Neural crest cell (in vitro differentiated cells): ENCODE data around the gene PRDX5. TPM values are rescaled to one million over a fixed set of nuclear protein-coding genes. Genes with fewer than 3 reads are reported as not detected.
A peak's percentile ranks its signal among the peaks of the same experiment; 100 is the strongest.
"Not testable (repeated sequence)": the region's sequence is repeated elsewhere in the genome, so short reads cannot be mapped to it uniquely, and the experiment has no call there.

Experiments
- DNase-seq: peaks from one replicate; pipeline ENCODE4 v3.0.0; 2021; ENCODE audit warnings: low read depth, mixed read lengths, low spot score
- H3K27ac Mint-ChIP-seq: one replicate; pipeline ENCODE4 v1.8.0; 2021; ENCODE audit warnings: mild to moderate bottlenecking, mixed read lengths; ENCODE audit not compliant: unreplicated experiment
- H3K27me3 Mint-ChIP-seq: 2 replicates; pipeline ENCODE4 v1.8.0; 2021; ENCODE audit warnings: low read depth, mild to moderate bottlenecking, mixed read lengths
- H3K36me3 Mint-ChIP-seq: 2 replicates; pipeline ENCODE4 v1.8.0; 2021; ENCODE audit warnings: low read depth, mild to moderate bottlenecking, mixed read lengths
- H3K4me1 Mint-ChIP-seq: 2 replicates; pipeline ENCODE4 v1.8.0; 2021; ENCODE audit warnings: mixed read lengths
- H3K4me3 Mint-ChIP-seq: one replicate; pipeline ENCODE4 v1.8.0; 2021; ENCODE audit warnings: mild to moderate bottlenecking, mixed read lengths
- H3K9me3 Mint-ChIP-seq: 2 replicates; pipeline ENCODE4 v1.8.0; 2021; ENCODE audit warnings: mixed read lengths
- total RNA-seq: library from RNA; stranded (reverse); gene quantifications from 2 replicates; pipeline ENCODE4 v1.2.1, GENCODE V29; 2021
- TF ChIP-seq, protein P1 (sequence below): fragments of 200-600 bp; sonication (generic); conservative IDR thresholded peaks from 2 replicates; pipeline ENCODE4 v1.5.0; 2021; ENCODE audit warnings: antibody characterized with exemption, mild to moderate bottlenecking

Gene PRDX5
- total RNA-seq, 1 donor from 2014 or later = 148 TPM

DNA sequence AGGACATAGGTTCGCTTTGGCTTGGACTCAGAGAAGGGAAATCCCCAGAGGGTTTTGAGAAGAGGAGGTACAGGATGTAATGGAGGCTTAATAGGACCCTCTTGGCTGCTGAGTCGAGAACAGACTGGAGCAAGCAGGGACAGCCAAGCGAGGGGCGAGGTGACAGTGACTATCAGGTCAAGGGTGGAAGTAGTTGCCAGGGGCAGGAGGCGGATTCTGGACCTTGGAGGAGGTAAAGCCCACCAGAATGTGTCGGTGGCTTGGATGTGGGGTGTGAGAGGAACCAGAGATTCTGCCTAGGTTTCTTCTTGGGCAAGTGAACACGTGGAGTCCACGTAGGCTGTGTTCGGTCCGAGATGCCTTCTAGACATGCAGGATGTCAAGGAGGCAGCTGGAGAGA lies 5.0 kb upstream of the PRDX5 start:
- no peak overlapping the region for H3K27ac Mint-ChIP-seq
- no peaks in the 10 kb centered on the region for H3K36me3 Mint-ChIP-seq
- H3K4me3 Mint-ChIP-seq = peak overlapping the region; percentile 76
- H3K4me1 Mint-ChIP-seq = peaks cover 22% of the 10 kb centered on the region
- TF ChIP-seq, protein P1, sequence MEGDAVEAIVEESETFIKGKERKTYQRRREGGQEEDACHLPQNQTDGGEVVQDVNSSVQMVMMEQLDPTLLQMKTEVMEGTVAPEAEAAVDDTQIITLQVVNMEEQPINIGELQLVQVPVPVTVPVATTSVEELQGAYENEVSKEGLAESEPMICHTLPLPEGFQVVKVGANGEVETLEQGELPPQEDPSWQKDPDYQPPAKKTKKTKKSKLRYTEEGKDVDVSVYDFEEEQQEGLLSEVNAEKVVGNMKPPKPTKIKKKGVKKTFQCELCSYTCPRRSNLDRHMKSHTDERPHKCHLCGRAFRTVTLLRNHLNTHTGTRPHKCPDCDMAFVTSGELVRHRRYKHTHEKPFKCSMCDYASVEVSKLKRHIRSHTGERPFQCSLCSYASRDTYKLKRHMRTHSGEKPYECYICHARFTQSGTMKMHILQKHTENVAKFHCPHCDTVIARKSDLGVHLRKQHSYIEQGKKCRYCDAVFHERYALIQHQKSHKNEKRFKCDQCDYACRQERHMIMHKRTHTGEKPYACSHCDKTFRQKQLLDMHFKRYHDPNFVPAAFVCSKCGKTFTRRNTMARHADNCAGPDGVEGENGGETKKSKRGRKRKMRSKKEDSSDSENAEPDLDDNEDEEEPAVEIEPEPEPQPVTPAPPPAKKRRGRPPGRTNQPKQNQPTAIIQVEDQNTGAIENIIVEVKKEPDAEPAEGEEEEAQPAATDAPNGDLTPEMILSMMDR = no peak
- no peak for DNase-seq
- H3K27me3 Mint-ChIP-seq = no peaks in the 10 kb centered on the region
- no peaks in the 10 kb centered on the region for H3K9me3 Mint-ChIP-seq

DNA sequence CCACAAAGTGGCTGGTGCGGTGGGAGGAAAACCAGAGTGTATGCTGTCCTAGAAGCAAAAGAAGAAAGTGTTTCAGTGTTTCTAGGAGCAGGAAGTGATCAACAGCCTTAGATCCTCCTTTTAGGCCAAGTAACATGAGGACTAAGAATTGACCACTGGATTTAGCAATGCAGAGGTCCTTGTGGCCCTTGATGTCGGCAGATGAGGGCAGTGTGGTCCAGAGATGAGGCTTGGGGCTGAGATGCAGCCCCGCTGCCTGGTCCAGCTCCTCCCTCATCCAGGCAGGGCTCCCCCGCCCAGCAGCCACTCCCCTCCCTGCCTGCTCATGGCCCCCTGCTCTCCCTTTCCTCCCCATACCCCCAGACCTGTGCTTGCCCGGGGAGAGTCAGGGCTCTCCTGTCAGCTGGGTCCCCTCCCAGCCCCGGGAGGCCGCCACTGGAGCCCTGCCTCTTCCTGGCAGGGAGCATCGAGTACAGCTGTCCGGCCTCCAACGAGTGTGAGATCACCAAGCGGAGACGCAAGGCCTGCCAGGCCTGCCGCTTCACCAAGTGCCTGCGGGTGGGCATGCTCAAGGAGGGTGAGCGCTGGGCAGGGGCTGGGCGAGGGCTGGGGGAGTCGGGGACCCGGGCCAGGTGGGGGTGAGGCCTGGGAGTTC lies 4.3 kb upstream of the PRDX5 start:
- H3K4me1 Mint-ChIP-seq = peaks cover 26% of the 10 kb centered on the region
- H3K27ac Mint-ChIP-seq = no peak overlapping the region

DNA sequence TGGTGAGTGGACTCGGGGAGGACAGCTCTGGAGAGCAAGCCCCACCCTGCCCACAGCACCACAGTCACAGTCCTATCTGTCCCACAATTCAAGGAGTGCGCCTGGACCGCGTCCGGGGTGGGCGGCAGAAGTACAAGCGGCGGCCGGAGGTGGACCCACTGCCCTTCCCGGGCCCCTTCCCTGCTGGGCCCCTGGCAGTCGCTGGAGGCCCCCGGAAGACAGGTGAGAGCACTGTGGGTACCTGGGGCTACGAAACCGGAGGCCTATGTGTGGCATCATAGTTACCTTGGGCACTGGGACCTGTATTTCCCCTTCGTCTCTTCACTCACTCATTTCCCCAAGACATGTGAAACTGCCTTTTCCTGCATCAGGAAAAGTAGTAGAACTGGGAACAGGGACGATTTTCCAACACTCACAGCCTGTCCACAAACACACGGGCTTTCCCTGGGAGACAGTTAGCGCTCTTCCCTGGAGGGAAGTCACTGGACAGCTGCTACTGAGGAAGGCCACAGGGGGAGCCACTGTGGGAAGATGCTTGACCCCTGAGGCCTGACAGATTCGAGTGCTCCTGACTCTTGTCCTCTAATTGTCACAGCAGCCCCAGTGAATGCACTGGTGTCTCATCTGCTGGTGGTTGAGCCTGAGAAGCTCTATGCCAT lies 3.6 kb upstream of the PRDX5 start:
- no peak for DNase-seq
- Mint-ChIP-seq H3K4me1 (peaks cover 31% of the 10 kb centered on the region), H3K27me3 (no peaks in the 10 kb centered on the region), H3K4me3 (peak overlapping the region; percentile 79), H3K36me3 (no peaks in the 10 kb centered on the region), H3K9me3 (no peaks in the 10 kb centered on the region), H3K27ac (peak overlapping the region; percentile 93)
- TF ChIP-seq, protein P1 = peak; percentile 41

More for the DNA sequence above, 4.3 kb upstream of the PRDX5 start:
- H3K9me3 Mint-ChIP-seq = no peaks in the 10 kb centered on the region
- no peaks in the 10 kb centered on the region for H3K27me3 Mint-ChIP-seq
- peak overlapping the region; percentile 76 for H3K4me3 Mint-ChIP-seq
- H3K36me3 Mint-ChIP-seq = no peaks in the 10 kb centered on the region
- DNase-seq = no peak
- TF ChIP-seq, protein P1 = no peak

DNA sequence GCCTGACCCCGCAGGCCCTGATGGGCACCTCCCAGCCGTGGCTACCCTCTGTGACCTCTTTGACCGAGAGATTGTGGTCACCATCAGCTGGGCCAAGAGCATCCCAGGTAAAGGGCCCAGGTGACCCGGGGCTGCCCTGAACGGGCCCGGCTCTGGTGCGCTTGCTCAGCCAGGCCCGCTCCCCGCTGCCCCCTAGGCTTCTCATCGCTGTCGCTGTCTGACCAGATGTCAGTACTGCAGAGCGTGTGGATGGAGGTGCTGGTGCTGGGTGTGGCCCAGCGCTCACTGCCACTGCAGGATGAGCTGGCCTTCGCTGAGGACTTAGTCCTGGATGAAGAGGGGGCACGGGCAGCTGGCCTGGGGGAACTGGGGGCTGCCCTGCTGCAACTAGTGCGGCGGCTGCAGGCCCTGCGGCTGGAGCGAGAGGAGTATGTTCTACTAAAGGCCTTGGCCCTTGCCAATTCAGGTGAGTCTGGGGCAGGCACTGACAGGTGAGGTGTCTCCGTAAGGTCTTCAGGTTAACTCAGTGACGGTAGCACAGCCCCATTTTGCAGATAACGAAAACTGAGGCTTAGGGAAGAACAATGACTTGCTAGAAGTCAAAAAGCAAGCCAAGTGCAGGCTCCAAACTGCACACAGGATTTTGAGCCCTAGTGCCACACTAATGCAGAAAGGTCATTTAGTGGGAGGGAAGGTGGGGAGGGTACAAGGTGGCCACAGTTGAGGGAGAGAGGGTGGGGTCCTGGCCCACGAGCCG lies 2.9 kb upstream of the PRDX5 start:
- TF ChIP-seq, protein P1 = no peak
- no peaks in the 10 kb centered on the region for H3K9me3 Mint-ChIP-seq
- no peak for DNase-seq

DNA sequence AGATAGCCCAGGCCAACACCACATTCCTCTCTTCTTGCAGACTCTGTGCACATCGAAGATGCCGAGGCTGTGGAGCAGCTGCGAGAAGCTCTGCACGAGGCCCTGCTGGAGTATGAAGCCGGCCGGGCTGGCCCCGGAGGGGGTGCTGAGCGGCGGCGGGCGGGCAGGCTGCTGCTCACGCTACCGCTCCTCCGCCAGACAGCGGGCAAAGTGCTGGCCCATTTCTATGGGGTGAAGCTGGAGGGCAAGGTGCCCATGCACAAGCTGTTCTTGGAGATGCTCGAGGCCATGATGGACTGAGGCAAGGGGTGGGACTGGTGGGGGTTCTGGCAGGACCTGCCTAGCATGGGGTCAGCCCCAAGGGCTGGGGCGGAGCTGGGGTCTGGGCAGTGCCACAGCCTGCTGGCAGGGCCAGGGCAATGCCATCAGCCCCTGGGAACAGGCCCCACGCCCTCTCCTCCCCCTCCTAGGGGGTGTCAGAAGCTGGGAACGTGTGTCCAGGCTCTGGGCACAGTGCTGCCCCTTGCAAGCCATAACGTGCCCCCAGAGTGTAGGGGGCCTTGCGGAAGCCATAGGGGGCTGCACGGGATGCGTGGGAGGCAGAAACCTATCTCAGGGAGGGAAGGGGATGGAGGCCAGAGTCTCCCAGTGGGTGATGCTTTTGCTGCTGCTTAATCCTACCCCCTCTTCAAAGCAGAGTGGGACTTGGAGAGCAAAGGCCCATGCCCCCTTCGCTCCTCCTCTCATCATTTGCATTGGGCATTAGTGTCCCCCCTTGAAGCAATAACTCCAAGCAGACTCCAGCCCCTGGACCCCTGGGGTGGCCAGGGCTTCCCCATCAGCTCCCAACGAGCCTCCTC lies 2.0 kb upstream of the PRDX5 start:
- H3K9me3 Mint-ChIP-seq, DNase-seq, H3K27me3 Mint-ChIP-seq, H3K27ac Mint-ChIP-seq, H3K36me3 Mint-ChIP-seq: not testable (repeated sequence)
- Mint-ChIP-seq H3K4me1 (peaks cover 33% of the 10 kb centered on the region), H3K4me3 (peak overlapping the region; percentile 94)

More for the DNA sequence above, 2.9 kb upstream of the PRDX5 start:
- Mint-ChIP-seq H3K27ac (no peak overlapping the region), H3K4me3 (peak overlapping the region; percentile 79), H3K4me1 (peaks cover 33% of the 10 kb centered on the region), H3K36me3 (no peaks in the 10 kb centered on the region), H3K27me3 (no peaks in the 10 kb centered on the region)
